WERI-Rb-1 (cell line): ENCODE measurements around the gene HOXA10.

Source experiments
- DNase-seq: peaks from one replicate; pipeline ENCODE4 v3.0.0-alpha.2; 2020
- H3K27ac ChIP-seq: fragments of 250-450 bp; sonication (Bioruptor Pico); 2 replicates; pipeline ENCODE4 v1.5.1; 2020; ENCODE audit warnings: mild to moderate bottlenecking, moderate library complexity
- H3K27me3 ChIP-seq: fragments of 250-450 bp; sonication (Bioruptor Pico); 2 replicates; pipeline ENCODE4 v1.5.1; 2021; ENCODE audit warnings: mild to moderate bottlenecking, low read depth, moderate library complexity; ENCODE audit not compliant: insufficient read depth, severe bottlenecking
- H3K36me3 ChIP-seq: fragments of 250-450 bp; sonication (Bioruptor Pico); 2 replicates; pipeline ENCODE4 v1.5.1; 2020; ENCODE audit warnings: mild to moderate bottlenecking, moderate library complexity
- H3K4me3 ChIP-seq: 2 replicates; pipeline ENCODE4 v1.5.1; 2011; ENCODE audit warnings: low read depth, mild to moderate bottlenecking, control low read depth, low read length
- H3K9me3 ChIP-seq: fragments of 250-450 bp; sonication (Bioruptor Pico); 2 replicates; pipeline ENCODE4 v1.5.1; 2021; ENCODE audit warnings: mild to moderate bottlenecking, moderate library complexity; ENCODE audit not compliant: severe bottlenecking
- TF ChIP-seq, protein P1 (sequence below): IDR thresholded peaks from 2 replicates; pipeline ENCODE4 v1.5.1; 2011; ENCODE audit warnings: low read depth, mild to moderate bottlenecking, control low read depth, inconsistent platforms, low read length

HOXA10 gene

DNA sequence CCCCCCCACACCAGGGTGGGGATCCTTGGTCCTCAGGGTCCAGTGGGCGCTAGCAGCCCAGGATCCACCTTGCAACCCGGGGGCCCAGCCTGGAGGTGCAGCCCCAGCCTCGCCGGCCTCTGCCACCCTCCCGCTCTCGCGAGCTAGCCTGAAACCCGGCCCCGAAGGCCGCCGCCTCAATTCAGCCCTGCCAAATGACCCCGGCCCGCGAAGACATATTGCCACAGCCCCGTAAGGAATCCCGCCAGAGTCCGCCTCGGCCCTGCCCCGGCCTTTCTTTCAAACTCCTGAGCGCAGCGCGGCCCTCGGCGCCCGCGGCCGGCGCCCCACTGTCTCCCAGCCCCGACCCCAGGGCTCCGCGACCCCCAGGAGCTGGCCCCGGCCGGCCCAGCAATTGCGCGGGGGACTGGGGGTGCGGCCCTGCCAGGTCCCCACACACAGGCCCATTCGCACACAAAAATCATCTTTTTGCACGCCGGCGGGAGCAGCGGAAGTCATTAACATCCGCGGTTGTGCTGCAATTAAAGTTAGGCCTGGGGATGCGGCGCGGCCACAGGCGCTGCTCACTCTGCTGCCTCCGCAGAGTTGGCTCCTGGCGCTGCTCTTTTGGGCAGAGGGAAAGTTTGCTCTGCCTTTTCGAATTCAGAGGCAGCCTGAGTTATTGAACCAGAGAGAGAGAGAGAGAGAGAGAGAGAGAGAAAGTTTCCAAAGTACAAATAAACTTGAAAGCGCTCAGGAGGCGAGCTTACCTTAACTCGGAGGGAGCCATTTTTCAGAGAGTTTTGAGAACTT is 34.6 kb downstream of the HOXA10 start:
- H3K36me3 ChIP-seq: no peaks in the 10 kb centered on the region
- no peaks in the 10 kb centered on the region for H3K9me3 ChIP-seq
- H3K27ac ChIP-seq: no peak overlapping the region
- H3K27me3 ChIP-seq: peaks cover 54% of the 10 kb centered on the region
- TF ChIP-seq, protein P1, sequence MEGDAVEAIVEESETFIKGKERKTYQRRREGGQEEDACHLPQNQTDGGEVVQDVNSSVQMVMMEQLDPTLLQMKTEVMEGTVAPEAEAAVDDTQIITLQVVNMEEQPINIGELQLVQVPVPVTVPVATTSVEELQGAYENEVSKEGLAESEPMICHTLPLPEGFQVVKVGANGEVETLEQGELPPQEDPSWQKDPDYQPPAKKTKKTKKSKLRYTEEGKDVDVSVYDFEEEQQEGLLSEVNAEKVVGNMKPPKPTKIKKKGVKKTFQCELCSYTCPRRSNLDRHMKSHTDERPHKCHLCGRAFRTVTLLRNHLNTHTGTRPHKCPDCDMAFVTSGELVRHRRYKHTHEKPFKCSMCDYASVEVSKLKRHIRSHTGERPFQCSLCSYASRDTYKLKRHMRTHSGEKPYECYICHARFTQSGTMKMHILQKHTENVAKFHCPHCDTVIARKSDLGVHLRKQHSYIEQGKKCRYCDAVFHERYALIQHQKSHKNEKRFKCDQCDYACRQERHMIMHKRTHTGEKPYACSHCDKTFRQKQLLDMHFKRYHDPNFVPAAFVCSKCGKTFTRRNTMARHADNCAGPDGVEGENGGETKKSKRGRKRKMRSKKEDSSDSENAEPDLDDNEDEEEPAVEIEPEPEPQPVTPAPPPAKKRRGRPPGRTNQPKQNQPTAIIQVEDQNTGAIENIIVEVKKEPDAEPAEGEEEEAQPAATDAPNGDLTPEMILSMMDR: no peak
- no peak for DNase-seq
- no peak overlapping the region for H3K4me3 ChIP-seq

DNA sequence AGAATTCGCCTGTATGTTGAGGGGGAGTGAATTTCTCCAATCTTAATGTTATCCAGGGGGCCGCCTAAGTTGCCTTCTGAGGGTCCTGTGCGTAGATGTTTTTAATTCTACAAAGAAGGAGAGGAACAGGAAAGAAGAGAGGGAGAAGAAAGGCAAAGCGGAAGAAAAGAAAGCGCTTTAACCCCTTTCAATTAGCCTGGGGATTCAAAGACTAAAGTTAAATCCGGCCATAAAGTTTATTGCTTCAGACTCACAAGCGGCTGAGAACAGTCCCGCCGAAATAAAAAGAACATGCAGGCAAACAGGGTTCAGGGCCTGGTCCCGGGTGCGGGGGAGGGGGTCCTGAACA is 35.2 kb downstream of the HOXA10 start:
- Histone ChIP-seq H3K9me3 (no peaks in the 10 kb centered on the region), H3K27me3 (peaks cover 54% of the 10 kb centered on the region), H3K4me3 (no peak overlapping the region), H3K36me3 (no peaks in the 10 kb centered on the region), H3K27ac (no peak overlapping the region)
- DNase-seq: no peak
- TF ChIP-seq, protein P1: no peak

DNA sequence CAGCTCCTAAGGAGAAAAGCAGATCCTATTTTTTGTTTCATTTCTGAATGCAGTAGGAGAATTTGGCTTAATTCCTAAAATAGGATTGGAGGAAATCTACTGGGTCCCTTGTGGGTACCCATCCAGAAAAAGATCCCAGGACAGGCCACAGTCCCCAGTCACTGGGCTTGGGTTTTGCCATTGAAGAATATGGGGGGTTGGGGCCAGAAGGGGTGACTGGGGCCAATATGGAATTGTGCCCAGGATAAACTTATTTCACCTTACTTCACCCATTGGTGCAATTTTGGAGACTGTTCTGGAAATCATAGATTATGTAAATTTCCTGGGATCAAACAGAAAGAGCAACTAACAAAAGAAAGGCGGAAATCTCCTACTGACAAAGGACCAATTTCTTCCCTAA is 35.6 kb downstream of the HOXA10 start:
- TF ChIP-seq, protein P1: no peak
- no peak overlapping the region for H3K4me3 ChIP-seq
- H3K27ac ChIP-seq: no peak overlapping the region
- H3K9me3 ChIP-seq: no peaks in the 10 kb centered on the region
- H3K27me3 ChIP-seq: peaks cover 56% of the 10 kb centered on the region
- no peak for DNase-seq
- H3K36me3 ChIP-seq: no peaks in the 10 kb centered on the region

DNA sequence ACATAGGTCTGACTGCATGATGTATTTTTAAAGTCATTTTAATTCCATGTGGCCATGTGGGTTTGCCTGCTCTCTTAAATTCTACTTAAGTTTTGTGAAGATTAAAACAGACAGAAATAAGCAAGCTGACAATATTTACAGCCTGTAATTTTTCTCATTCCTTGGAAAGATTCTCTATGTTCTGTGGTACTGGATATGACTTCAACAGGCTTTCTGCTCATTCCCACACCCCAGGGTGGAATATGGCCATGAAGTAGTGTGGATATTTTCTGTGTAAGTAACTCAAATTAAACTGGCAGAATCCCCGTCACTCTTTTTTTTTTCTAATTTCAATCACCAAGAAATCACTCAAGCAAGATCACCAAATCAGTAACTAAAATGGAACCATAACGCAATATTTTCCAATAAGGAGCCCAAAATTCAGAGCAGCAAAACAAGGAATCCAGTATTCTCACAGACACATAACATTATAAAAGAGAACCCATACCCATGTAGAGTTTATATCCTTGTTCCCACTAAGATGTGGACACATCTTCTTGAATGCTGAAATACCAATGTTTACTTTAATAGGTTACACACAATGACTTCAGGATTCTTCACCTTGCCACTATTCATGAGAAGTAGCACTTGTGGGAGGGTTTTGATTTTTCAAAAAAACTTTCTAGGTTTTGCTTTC is 36.3 kb downstream of the HOXA10 start:
- peaks cover 50% of the 10 kb centered on the region for H3K27me3 ChIP-seq
- TF ChIP-seq, protein P1: no peak
- H3K4me3 ChIP-seq: no peak overlapping the region
- H3K9me3 ChIP-seq: no peaks in the 10 kb centered on the region
- no peaks in the 10 kb centered on the region for H3K36me3 ChIP-seq
- H3K27ac ChIP-seq: no peak overlapping the region
- no peak for DNase-seq

DNA sequence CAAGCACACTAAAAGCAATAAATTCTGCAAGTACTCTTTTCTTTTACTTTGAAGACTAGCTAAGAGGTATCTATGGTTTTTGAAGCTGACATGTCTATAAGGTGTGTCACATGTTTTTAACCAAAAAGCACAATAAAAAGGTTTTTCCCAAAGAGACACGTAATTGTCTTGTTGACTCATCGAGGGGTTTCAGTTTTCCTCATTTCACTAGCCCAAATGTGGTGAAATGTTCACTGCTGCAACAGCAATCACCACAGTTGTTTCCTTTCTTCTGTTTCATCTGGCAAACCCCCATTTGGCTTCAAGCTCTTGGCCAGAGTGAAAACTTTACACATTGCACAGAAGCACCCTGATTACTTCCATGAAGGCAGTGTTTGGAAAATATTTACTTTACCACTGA is 39.7 kb downstream of the HOXA10 start:
- no peak overlapping the region for H3K4me3 ChIP-seq
- no peak overlapping the region for H3K27ac ChIP-seq
- peaks cover 46% of the 10 kb centered on the region for H3K27me3 ChIP-seq
- no peaks in the 10 kb centered on the region for H3K9me3 ChIP-seq
- H3K36me3 ChIP-seq: no peaks in the 10 kb centered on the region
- DNase-seq: no peak
- TF ChIP-seq, protein P1: no peak
